GM21528 (cell line): ENCODE results near the gene DUSP8.

Experiments used
- ATAC-seq: cut with Tn5 transposase; IDR thresholded peaks from one replicate; pipeline ENCODE4 v1.9.1; 2021; ENCODE audit warnings: mild to moderate bottlenecking, moderate library complexity; ENCODE audit not compliant: unreplicated experiment, low FRiP score

The DUSP8 gene

DNA sequence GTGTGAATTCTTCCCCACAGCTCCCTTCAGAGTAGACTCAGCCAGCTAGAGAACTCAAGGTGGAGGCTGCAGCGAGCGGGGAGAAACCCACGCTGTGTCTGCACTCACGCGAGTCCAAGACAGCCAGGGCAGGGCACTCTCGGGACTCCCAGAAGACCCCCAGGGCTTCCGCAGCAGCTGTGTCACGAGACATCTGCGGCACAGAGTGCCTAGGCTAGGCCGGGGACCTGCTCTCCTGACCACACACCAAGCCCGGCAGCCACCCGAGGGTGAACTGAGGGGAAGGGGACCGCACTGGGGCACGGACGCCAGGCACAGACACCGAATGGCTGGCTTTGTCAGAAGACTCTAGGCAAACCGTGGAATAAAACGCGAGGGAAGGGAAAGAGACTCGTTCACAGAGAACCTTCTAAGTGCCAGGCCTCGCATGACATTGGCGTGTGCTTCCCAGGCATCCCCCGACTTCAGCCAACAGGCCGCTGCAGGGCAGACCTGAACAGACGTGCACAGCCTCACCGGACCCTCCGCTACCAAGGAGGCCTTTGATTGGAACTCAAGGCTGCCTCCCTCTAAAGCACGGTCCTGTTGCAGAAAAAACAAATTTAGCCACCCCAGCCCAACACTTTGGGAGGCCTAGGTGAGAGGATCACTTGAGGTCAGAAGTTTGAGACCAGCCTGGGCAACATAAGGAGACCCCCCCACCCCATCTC lies 67.3 kb downstream of the DUSP8 start:
- no peak for ATAC-seq

GRCh38 chr11:1504138-1504537 lies 67.9 kb downstream of the DUSP8 start:
- ATAC-seq, result no peak
